ENCODE measurements around the gene ADAM33.
A peak's percentile ranks its signal among the peaks of the same experiment; 100 is the strongest.

The ADAM33 gene, protein sequence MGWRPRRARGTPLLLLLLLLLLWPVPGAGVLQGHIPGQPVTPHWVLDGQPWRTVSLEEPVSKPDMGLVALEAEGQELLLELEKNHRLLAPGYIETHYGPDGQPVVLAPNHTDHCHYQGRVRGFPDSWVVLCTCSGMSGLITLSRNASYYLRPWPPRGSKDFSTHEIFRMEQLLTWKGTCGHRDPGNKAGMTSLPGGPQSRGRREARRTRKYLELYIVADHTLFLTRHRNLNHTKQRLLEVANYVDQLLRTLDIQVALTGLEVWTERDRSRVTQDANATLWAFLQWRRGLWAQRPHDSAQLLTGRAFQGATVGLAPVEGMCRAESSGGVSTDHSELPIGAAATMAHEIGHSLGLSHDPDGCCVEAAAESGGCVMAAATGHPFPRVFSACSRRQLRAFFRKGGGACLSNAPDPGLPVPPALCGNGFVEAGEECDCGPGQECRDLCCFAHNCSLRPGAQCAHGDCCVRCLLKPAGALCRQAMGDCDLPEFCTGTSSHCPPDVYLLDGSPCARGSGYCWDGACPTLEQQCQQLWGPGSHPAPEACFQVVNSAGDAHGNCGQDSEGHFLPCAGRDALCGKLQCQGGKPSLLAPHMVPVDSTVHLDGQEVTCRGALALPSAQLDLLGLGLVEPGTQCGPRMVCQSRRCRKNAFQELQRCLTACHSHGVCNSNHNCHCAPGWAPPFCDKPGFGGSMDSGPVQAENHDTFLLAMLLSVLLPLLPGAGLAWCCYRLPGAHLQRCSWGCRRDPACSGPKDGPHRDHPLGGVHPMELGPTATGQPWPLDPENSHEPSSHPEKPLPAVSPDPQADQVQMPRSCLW

GRCh38 chr20:3681931-3682781 is at the start of gene ADAM33:
Gene ADAM33 (minus strand): TSS chr20:3682010. CDS start chr20:3682004, 6 bp downstream.
- DNase-seq, result no peak

DNA sequence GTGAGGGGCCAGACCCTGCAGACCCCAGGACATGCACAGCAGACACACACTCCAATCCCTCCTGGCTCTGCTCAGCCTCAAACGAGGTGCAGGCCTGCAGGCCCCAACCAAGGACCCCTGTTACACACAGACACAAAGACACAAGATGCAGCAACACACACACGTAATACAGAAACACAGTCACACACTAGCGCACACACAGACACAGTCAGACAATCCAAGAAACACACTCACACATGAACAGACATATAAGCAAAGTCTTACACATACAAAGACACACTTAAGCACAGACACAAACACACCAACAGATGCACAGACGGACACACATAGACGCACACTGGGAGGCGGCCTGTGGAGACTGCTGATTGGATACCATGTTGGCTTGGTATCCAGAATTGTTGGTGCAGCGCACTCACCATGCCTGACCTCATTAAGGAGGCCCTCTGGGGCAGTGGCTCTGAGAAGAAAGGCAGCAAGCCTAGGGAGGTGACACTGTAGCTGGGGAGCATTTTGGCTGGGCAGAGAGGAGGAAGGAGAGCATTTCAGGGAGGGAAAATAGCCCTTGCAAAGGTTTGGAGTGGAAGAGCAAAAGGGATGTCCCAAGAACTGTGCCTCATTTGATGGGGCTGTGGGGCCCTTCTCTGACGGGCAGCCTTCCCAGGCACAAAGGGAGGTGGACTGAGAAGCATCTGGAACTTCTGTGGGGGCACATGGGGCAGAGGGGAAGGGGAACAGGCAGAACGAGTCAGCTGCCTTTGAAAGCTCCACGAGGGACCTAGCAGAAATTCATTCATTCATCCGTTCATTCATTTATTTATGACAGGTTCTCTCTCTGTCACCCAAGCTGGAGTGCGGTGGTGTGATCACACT is 49.2 kb upstream of the ADAM33 start:
- no peak for DNase-seq

GRCh38 chr20:3729811-3730540 is 48.2 kb upstream of the ADAM33 start:
- DNase-seq, result no peak

DNA sequence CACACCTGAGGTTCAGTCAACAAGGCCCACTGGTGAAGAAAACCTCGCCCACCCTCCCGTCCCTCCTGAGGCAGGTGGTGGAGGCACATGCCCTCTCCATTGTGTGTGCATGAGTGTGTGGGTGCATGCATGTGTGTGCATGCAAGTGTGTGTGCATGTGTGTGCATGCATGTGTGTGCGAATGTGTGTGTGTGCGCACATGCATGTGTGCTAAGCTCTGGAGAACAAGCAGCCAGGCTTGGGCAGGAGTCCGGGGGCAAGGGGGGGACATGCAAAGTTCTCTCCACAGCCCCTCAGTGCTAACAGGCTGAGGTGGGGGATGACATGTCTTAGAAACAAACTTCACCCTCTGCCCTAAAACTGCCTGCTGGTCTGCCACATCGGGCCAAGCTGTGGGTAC is 47.6 kb upstream of the ADAM33 start:
- DNase-seq, result no peak

GRCh38 chr20:3728876-3729275 is 47.1 kb upstream of the ADAM33 start:
- no peak for DNase-seq

DNA sequence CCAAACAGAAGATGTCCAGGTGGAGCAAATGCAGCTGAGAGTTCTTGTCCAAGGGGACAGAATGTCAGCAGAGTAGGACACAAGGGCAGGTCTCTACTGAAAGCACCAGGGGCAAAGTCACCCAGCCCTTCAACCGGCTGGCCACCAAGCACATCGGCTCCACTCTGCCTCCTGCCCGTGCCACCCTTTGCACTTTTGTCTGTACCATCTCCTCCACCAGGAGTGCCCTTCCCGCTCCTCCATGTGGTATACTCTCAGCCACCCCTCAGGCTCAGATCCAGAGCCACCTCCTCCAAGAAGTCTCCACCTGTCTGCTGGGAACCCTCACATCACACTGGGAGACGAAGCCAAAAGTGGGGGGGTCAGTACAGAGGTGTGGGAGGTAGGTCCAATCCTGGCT is 46.5 kb upstream of the ADAM33 start:
- DNase-seq, result no peak

- DNase-seq, result no peak
These were observed 45.7 kb upstream of the ADAM33 start for GRCh38 chr20:3727401-3728021.

GRCh38 chr20:3724356-3724755 is 42.5 kb upstream of the ADAM33 start:
- DNase-seq, result no peak

DNA sequence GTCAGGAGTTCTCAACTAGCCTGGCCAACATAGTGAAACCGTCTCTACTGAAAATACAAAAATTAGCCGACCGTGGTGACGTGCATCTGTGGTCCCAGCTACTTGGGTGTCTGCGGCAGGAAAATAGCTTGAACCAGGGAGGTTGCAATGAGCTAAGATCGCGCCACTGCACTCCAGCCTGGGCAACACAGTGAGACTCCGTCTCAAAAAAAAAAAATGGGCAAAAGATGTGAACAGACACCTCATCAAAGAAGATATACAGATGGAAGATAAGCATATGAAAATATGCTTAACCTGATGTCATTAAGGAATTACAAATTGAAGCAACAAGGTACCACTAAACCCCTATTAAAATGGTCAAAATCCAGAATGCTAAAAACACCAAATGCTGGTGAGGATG is 41.5 kb upstream of the ADAM33 start:
- DNase-seq, result no peak

GRCh38 chr20:3721912-3722311 is 40.1 kb upstream of the ADAM33 start:
- no peak for DNase-seq

- DNase-seq, result no peak
These were observed 38.8 kb upstream of the ADAM33 start for GRCh38 chr20:3720626-3721025.

- DNase-seq, result no peak
These were observed 38.3 kb upstream of the ADAM33 start for GRCh38 chr20:3720068-3720467.

DNA sequence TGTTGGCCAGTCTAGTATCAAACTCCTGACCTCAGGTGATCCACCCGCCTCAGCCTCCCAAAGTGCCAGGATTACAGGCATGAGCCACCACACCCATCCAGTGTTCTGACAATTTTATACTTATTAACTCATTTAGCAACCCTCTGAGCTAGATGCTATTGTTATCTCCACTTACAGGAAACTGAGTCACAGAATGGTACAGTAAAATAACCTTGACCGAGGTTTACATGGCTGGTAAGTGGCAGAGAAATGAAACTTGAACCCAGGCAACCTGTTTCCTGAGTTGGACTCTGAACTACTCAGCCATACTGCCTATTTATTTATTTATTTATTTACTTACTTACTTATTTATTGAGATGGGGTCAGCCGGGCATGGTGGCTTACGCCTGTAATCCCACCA is 37.2 kb upstream of the ADAM33 start:
- no peak for DNase-seq

- peak; percentile 37 for DNase-seq
These were observed 34.5 kb upstream of the ADAM33 start for GRCh38 chr20:3716195-3716834.

GRCh38 chr20:3714092-3714491 is 32.3 kb upstream of the ADAM33 start:
- DNase-seq, result no peak

DNA sequence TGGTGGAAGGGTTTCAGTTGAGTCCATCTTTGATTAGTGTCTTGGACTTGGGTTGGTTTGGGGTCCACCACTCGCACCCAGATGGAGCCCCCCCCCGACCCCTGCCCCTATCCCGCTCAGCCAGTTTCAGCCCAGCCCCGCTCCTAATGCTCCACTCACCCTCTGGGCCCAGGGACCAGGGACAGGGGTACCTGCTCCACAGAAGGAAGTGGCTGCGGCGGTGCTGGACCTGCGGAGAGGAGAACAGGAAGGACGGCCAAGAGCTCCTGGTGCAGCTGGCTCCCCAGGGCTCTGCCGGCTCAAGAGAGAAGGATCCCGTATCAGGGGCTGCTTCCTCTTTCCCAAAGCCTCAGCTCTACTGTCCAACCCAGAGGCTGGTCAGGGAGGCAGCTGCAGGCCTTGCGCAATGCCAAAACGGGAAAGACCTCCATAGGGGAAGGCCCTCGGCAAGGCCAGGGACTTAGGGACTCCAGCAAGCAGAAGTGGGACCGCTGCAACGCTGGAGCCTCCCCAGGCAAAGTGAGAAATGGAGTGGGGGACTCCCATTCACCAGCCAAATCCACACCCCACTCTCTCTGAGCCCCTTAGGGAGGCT is 30.6 kb upstream of the ADAM33 start, which contains the start of gene SIGLEC1:
SIGLEC1 (minus strand) TSS at position 322 of the 595 bp plus-strand sequence. CDS start 5,472 bp downstream, outside the sequence.
- DNase-seq, result no peak

GRCh38 chr20:3711484-3711941 is 29.7 kb upstream of the ADAM33 start:
- DNase-seq, result no peak

DNA sequence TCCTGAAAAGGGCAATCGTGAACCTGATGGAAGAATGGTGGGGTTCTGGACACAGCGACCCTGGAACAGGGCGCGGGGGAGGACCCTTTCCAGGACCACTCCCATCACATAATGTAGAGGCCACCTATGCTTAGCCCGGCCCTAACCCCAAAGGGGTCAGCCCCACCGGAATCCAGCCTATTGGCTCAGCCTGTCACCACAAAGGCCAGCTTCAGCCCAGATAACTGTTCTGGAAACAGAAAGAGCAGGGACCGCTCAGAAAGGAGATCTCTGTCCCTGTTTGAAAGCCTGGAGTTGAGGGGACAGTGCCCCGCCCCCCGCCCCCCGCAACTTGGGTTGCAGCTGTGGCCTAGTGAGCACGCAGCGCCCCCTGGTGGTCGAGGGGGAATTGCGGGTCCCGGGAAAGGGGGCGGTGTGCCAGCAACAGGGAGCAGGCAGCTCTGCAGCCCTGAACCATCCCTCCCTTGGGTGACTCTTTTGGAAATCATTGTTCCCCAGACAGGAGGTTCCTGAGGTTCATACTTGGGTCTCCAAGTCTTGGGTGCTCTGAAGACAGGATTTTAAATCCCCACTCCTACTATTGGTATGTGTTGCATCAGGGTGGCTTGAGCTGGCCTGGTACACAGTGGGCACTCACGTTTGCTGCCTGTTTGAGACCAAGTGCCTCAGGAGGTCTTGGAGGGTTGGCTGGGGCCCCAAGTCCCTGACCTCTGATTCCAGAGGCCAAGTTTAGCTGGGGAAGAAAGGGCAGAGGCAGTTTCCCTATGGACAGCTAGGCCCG is 29.1 kb upstream of the ADAM33 start:
- peak; percentile 18 for DNase-seq

DNA sequence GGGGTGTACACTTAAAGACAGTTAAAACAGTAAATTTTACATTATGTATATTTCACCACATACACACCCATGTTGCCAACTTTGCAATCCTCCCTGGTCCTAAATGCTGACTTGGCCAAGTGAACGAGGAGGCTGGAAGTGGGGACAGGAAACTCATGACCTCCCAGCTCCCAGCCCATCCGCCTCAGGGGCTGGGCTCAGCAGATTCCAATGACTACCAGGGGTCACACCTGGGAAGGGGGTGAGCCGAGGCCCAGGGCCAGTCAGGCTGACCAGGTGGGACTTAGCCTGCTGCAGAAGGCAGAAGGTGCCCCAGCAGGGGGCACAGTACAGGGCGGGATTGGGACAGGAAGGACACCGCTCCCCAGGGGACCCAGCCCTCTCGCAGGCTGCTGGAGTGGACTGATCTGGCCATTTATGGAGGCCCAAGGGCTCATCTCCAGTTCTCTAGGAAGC is 28.2 kb upstream of the ADAM33 start:
- no peak for DNase-seq
